ENCODE measurements around the gene MAP3K9. TPM values are rescaled to one million over a fixed set of nuclear protein-coding genes. Genes with fewer than 3 reads are reported as not detected.

The MAP3K9 gene
- total RNA-seq, 1 experiment from 2014 or later: 28.0 TPM

DNA sequence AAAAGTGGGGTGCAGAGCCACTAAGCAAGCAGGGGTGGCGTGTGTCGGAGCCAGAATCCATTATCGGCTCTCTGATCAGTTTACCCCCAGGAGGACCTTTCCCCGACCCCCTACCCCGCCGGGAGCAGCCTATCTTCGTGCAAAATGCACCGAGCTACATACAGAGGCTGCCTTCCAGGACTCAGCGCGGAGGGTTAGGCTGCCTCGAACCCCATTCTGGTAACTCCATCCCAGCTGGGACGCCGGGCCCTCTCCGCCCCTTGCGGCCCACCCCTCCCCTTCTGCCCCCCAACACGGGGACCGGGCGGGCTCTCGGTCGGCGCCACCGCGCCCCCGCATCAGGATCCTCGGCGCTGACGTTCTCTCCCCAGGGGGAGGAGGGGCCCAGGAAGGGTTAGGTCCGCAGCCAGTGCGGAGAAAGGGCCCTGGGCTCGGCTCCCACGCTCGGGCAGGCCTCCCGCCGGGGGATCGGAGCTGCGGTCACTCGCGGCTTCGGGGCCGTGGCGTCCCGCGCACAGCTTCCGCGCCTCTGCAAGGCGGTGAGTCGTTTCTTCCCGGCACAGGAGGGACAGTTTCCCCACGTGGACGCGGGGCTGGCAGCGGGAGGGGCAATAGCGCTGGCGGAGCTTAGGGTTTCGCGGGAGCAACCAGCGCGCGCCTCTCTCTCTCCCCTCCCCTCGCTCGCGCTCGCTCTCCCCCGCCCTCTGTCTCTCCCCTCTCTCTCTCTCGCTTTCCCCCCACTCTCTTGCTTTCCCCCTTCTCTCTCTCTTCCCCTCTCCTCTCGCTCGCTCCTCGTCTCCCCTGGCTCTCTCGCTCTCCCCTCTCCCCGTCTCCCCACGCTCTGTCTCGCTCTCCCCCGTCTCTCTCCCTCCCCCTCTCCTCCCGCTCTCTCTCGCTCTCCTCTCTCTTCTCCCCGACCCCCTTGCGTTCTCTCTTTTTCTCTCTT lies 12.5 kb upstream of the MAP3K9 start (continued):
- TF ChIP-seq, protein P1, sequence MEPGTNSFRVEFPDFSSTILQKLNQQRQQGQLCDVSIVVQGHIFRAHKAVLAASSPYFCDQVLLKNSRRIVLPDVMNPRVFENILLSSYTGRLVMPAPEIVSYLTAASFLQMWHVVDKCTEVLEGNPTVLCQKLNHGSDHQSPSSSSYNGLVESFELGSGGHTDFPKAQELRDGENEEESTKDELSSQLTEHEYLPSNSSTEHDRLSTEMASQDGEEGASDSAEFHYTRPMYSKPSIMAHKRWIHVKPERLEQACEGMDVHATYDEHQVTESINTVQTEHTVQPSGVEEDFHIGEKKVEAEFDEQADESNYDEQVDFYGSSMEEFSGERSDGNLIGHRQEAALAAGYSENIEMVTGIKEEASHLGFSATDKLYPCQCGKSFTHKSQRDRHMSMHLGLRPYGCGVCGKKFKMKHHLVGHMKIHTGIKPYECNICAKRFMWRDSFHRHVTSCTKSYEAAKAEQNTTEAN (CRISPR knock-in tag; IDR thresholded peaks at IDR 0.05): no peak
- TF ChIP-seq, protein P2, sequence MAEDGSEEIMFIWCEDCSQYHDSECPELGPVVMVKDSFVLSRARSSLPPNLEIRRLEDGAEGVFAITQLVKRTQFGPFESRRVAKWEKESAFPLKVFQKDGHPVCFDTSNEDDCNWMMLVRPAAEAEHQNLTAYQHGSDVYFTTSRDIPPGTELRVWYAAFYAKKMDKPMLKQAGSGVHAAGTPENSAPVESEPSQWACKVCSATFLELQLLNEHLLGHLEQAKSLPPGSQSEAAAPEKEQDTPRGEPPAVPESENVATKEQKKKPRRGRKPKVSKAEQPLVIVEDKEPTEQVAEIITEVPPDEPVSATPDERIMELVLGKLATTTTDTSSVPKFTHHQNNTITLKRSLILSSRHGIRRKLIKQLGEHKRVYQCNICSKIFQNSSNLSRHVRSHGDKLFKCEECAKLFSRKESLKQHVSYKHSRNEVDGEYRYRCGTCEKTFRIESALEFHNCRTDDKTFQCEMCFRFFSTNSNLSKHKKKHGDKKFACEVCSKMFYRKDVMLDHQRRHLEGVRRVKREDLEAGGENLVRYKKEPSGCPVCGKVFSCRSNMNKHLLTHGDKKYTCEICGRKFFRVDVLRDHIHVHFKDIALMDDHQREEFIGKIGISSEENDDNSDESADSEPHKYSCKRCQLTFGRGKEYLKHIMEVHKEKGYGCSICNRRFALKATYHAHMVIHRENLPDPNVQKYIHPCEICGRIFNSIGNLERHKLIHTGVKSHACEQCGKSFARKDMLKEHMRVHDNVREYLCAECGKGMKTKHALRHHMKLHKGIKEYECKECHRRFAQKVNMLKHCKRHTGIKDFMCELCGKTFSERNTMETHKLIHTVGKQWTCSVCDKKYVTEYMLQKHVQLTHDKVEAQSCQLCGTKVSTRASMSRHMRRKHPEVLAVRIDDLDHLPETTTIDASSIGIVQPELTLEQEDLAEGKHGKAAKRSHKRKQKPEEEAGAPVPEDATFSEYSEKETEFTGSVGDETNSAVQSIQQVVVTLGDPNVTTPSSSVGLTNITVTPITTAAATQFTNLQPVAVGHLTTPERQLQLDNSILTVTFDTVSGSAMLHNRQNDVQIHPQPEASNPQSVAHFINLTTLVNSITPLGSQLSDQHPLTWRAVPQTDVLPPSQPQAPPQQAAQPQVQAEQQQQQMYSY (CRISPR knock-in tag; IDR thresholded peaks at IDR 0.05): no peak
- TF ChIP-seq ELF4 (CRISPR knock-in tag; IDR thresholded peaks at IDR 0.05; ENCODE audit: low read depth): peak; percentile 33; the same call in 1 of the 2 replicates
- TF ChIP-seq, protein P3, sequence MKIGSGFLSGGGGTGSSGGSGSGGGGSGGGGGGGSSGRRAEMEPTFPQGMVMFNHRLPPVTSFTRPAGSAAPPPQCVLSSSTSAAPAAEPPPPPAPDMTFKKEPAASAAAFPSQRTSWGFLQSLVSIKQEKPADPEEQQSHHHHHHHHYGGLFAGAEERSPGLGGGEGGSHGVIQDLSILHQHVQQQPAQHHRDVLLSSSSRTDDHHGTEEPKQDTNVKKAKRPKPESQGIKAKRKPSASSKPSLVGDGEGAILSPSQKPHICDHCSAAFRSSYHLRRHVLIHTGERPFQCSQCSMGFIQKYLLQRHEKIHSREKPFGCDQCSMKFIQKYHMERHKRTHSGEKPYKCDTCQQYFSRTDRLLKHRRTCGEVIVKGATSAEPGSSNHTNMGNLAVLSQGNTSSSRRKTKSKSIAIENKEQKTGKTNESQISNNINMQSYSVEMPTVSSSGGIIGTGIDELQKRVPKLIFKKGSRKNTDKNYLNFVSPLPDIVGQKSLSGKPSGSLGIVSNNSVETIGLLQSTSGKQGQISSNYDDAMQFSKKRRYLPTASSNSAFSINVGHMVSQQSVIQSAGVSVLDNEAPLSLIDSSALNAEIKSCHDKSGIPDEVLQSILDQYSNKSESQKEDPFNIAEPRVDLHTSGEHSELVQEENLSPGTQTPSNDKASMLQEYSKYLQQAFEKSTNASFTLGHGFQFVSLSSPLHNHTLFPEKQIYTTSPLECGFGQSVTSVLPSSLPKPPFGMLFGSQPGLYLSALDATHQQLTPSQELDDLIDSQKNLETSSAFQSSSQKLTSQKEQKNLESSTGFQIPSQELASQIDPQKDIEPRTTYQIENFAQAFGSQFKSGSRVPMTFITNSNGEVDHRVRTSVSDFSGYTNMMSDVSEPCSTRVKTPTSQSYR (CRISPR knock-in tag; IDR thresholded peaks at IDR 0.05): no peak
- TF ChIP-seq, protein P4, sequence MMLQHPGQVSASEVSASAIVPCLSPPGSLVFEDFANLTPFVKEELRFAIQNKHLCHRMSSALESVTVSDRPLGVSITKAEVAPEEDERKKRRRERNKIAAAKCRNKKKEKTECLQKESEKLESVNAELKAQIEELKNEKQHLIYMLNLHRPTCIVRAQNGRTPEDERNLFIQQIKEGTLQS (CRISPR knock-in tag; conservative IDR thresholded peaks at IDR 0.05): no peak
- TF ChIP-seq ATF2 (CRISPR knock-in tag; IDR thresholded peaks at IDR 0.05; ENCODE audit: borderline replicate concordance, low read depth): no peak
- TF ChIP-seq NR3C1 (CRISPR knock-in tag; conservative IDR thresholded peaks at IDR 0.05; ENCODE audit: low read depth): no peak
- TF ChIP-seq, protein P5, sequence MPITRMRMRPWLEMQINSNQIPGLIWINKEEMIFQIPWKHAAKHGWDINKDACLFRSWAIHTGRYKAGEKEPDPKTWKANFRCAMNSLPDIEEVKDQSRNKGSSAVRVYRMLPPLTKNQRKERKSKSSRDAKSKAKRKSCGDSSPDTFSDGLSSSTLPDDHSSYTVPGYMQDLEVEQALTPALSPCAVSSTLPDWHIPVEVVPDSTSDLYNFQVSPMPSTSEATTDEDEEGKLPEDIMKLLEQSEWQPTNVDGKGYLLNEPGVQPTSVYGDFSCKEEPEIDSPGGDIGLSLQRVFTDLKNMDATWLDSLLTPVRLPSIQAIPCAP (CRISPR knock-in tag; IDR thresholded peaks at IDR 0.05): no peak
- no peak for TF ChIP-seq SOX15 (CRISPR knock-in tag; IDR thresholded peaks at IDR 0.05)
- TF ChIP-seq FOXK1 (CRISPR knock-in tag; IDR thresholded peaks at IDR 0.05): no peak; the same call in 1 of the 2 replicates
- no peak for TF ChIP-seq HMGA2 (CRISPR knock-in tag; IDR thresholded peaks at IDR 0.05)
- no peak for TF ChIP-seq ZNF317 (CRISPR knock-in tag; IDR thresholded peaks at IDR 0.05; ENCODE audit: borderline replicate concordance, low read depth)
- TF ChIP-seq USF1 (CRISPR knock-in tag; IDR thresholded peaks at IDR 0.05): peak; percentile 54; the same call in 1 of the 2 replicates
- TF ChIP-seq GABPB1 (CRISPR knock-in tag; IDR thresholded peaks at IDR 0.05): 0 out of 2 replicates have a peak, but pooled peaks have one; percentile 41
- TF ChIP-seq, protein P6, sequence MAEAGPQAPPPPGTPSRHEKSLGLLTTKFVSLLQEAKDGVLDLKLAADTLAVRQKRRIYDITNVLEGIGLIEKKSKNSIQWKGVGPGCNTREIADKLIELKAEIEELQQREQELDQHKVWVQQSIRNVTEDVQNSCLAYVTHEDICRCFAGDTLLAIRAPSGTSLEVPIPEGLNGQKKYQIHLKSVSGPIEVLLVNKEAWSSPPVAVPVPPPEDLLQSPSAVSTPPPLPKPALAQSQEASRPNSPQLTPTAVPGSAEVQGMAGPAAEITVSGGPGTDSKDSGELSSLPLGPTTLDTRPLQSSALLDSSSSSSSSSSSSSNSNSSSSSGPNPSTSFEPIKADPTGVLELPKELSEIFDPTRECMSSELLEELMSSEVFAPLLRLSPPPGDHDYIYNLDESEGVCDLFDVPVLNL (CRISPR knock-in tag; IDR thresholded peaks at IDR 0.05; ENCODE audit: borderline replicate concordance, low read depth): no peak
- no peak for TF ChIP-seq STAT6 (CRISPR knock-in tag; conservative IDR thresholded peaks at IDR 0.05; ENCODE audit: low read depth)
- TF ChIP-seq, protein P7, sequence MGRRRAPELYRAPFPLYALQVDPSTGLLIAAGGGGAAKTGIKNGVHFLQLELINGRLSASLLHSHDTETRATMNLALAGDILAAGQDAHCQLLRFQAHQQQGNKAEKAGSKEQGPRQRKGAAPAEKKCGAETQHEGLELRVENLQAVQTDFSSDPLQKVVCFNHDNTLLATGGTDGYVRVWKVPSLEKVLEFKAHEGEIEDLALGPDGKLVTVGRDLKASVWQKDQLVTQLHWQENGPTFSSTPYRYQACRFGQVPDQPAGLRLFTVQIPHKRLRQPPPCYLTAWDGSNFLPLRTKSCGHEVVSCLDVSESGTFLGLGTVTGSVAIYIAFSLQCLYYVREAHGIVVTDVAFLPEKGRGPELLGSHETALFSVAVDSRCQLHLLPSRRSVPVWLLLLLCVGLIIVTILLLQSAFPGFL (CRISPR knock-in tag; IDR thresholded peaks at IDR 0.05; ENCODE audit: borderline replicate concordance): no peak
- TF ChIP-seq RELA (CRISPR knock-in tag; IDR thresholded peaks at IDR 0.05; ENCODE audit: borderline replicate concordance): no peak
- peak; percentile 69; the same call in 1 of the 2 replicates for TF ChIP-seq ETV6 (CRISPR knock-in tag; IDR thresholded peaks at IDR 0.05)
- no peak for TF ChIP-seq ZNF232 (CRISPR knock-in tag; IDR thresholded peaks at IDR 0.05)

Measured in WTC11 (cell line).